Kidney epithelial cell (primary cell): ENCODE measurements around the gene HUWE1. TPM values are rescaled to one million over a fixed set of nuclear protein-coding genes. Genes with fewer than 3 reads are reported as not detected.

ENCODE experiments used
- DNase-seq: peaks from one replicate; pipeline ENCODE4 v3.0.0-alpha.2; 2010; ENCODE audit warnings: low read depth
- H3K27me3 ChIP-seq: 2 replicates; pipeline ENCODE4 v1.6.0; 2011; ENCODE audit warnings: low read length; ENCODE audit not compliant: control insufficient read depth, insufficient read depth
- H3K36me3 ChIP-seq: 2 replicates; pipeline ENCODE4 v1.5.1; 2011; ENCODE audit warnings: low read length; ENCODE audit not compliant: control insufficient read depth, insufficient read depth
- H3K4me3 ChIP-seq: 2 replicates; pipeline ENCODE4 v1.5.1; 2011; ENCODE audit warnings: low read depth, mild to moderate bottlenecking, control low read depth, low read length
- CTCF ChIP-seq: IDR thresholded peaks from 2 replicates; pipeline ENCODE4 v1.5.1; 2011; ENCODE audit warnings: mild to moderate bottlenecking, moderate library complexity, low read length, control low read depth, inconsistent platforms; ENCODE audit not compliant: insufficient read depth, poor library complexity, severe bottlenecking
- total RNA-seq: library from RNA; depleted of rRNA; stranded (reverse); fragments of >200 nt; gene quantifications from 2 replicates; pipeline ENCODE4 v1.2.3, GENCODE V29; 2015

HUWE1 gene
- total RNA-seq, 1 donor from 2014 or later, result 121 TPM

GRCh38 chrX:53660004-53660403 is 26.5 kb downstream of the HUWE1 start:
- no peaks in the 10 kb centered on the region for H3K27me3 ChIP-seq
- no peaks in the 10 kb centered on the region for H3K36me3 ChIP-seq
- no peak for TF ChIP-seq CTCF
- no peak for DNase-seq
- H3K4me3 ChIP-seq, result no peak overlapping the region

GRCh38 chrX:53659039-53659438 is 27.5 kb downstream of the HUWE1 start:
- no peaks in the 10 kb centered on the region for H3K36me3 ChIP-seq
- no peak overlapping the region for H3K4me3 ChIP-seq
- no peak for DNase-seq
- H3K27me3 ChIP-seq, result no peaks in the 10 kb centered on the region
- no peak for TF ChIP-seq CTCF

- no peaks in the 10 kb centered on the region for H3K36me3 ChIP-seq
- no peak for DNase-seq
- no peaks in the 10 kb centered on the region for H3K27me3 ChIP-seq
- no peak overlapping the region for H3K4me3 ChIP-seq
- no peak for TF ChIP-seq CTCF
These were observed 29.7 kb downstream of the HUWE1 start for GRCh38 chrX:53656845-53657244.

- TF ChIP-seq CTCF, result no peak
- Histone ChIP-seq H3K27me3 (no peaks in the 10 kb centered on the region), H3K36me3 (no peaks in the 10 kb centered on the region), H3K4me3 (no peak overlapping the region)
- DNase-seq, result no peak
These were observed 32.1 kb downstream of the HUWE1 start for GRCh38 chrX:53654376-53654775.

GRCh38 chrX:53644751-53645150 is 41.8 kb downstream of the HUWE1 start:
- Histone ChIP-seq H3K27me3 (no peaks in the 10 kb centered on the region), H3K36me3 (no peaks in the 10 kb centered on the region), H3K4me3 (no peak overlapping the region)
- no peak for DNase-seq
- TF ChIP-seq CTCF, result no peak

- no peak for TF ChIP-seq CTCF
- Histone ChIP-seq H3K27me3 (no peaks in the 10 kb centered on the region), H3K4me3 (no peak overlapping the region), H3K36me3 (no peaks in the 10 kb centered on the region)
- DNase-seq, result no peak
These were observed 44.2 kb downstream of the HUWE1 start for GRCh38 chrX:53642337-53642736.
